H1 (cell line): ENCODE measurements around the gene NR2E1. TPM values are rescaled to one million over a fixed set of nuclear protein-coding genes. Genes with fewer than 3 reads are reported as not detected.

Source experiments
- EP300 ChIP-seq, 2 experiments: IDR thresholded peaks; 1 replicate in 1 of 2; 2 replicates in 1 of 2; pipeline ENCODE4 v1.6.1; 2011 to 2012; ENCODE audit warnings: low read depth in 2 of 2, low read length in 2 of 2, mild to moderate bottlenecking in 2 of 2, borderline replicate concordance in 1 of 2, inconsistent platforms in 1 of 2, moderate library complexity in 1 of 2
- JUN ChIP-seq: IDR thresholded peaks from 2 replicates; pipeline ENCODE4 v1.6.1; 2011; ENCODE audit warnings: low read depth, mild to moderate bottlenecking, improper control_type of control experiment, low read length
- KDM5A ChIP-seq: fragments of 200-600 bp; IDR thresholded peaks from 2 replicates; pipeline ENCODE4 v1.7.1; 2012; ENCODE audit warnings: mild to moderate bottlenecking, low read length, inconsistent platforms, mixed read lengths
- MAX ChIP-seq: IDR thresholded peaks from 2 replicates; pipeline ENCODE4 v1.6.1; 2012; ENCODE audit warnings: inconsistent platforms
- SAP30 ChIP-seq: fragments of 300-600 bp; sonication (generic); IDR thresholded peaks from 2 replicates; pipeline ENCODE4 v1.7.1; 2012; ENCODE audit warnings: low read length, moderate library complexity, mild to moderate bottlenecking, inconsistent platforms; ENCODE audit not compliant: insufficient read depth, insufficient replicate concordance
- SP2 ChIP-seq: IDR thresholded peaks from 2 replicates; pipeline ENCODE4 v1.6.1; 2012; ENCODE audit warnings: mild to moderate bottlenecking, low read length, inconsistent platforms
- polyA plus RNA-seq, 7 experiments: library from polyadenylated mRNA; depleted of rRNA in 3 of 7; stranded (reverse) in 5 of 7; unstranded in 2 of 7; fragments of >200 nt in 5 of 7; fragments of 200-250 nt in 2 of 7; gene quantifications; 1 replicate in 5 of 7; 2 replicates in 1 of 7; 4 replicates in 1 of 7; pipeline versions ENCODE4 v1.2.1 to v1.2.3, GENCODE V29; 2011 to 2013; ENCODE audit warnings: missing spikeins in 2 of 7, mixed read lengths in 2 of 7
- total RNA-seq: library from RNA; stranded (reverse); fragmentation: NEBNext Ultra II Directional; extraction: Animal tissue kit (Norgen Biotek cat#: 25700); gene quantifications from 2 replicates; pipeline ENCODE4 v1.2.1, GENCODE V29; 2021

Gene NR2E1
- total and polyA plus RNA-seq, 2 of the 8 experiments (the other 6 are each of a cell fraction or from before 2014, with no cell fraction given) = not detected

- no peak for TF ChIP-seq EP300 (IDR thresholded peaks at IDR 0.05; ENCODE audit: borderline replicate concordance in 1 of 2, low read depth in 2 of 2, low read length in 2 of 2)
- no peak for TF ChIP-seq JUN
- no peak for TF ChIP-seq KDM5A
- TF ChIP-seq SAP30 = no peak
- no peak for TF ChIP-seq MAX
- no peak for TF ChIP-seq SP2
These were observed 38.8 kb upstream of the NR2E1 start (continued) for GRCh38 chr6:108127056-108127455.
